IMR-90 (cell line): ENCODE data around the gene BDNF. TPM values are rescaled to one million over a fixed set of nuclear protein-coding genes. Genes with fewer than 3 reads are reported as not detected.

Source experiments
- ATAC-seq: fragments of 200-7000 bp; cut with Tn5 transposase; 2 replicates; pipeline ENCODE4 v1.9.1; 2020; ENCODE audit warnings: low read depth, mild to moderate bottlenecking, moderate library complexity
- BruUV-seq: library from RNA; stranded (reverse); fragments of 400-500 nt; replicated peaks from 2 replicates; lab custom pipeline; 2021; lab: Mats Ljungman, UMichigan
- CTCF ChIA-PET: fragments of 300-600 bp; formaldehyde crosslinking; extraction: SDS; loops from one replicate; lab custom pipeline; 2021; ENCODE audit warnings: antibody characterized with exemption; lab: Yijun Ruan, JAX
- POLR2A ChIA-PET: fragments of 300-600 bp; sonication (Branson Sonifier 250); formaldehyde crosslinking; loops from one replicate; lab custom pipeline; 2022; ENCODE audit warnings: antibody characterized with exemption; ENCODE audit not compliant: unreplicated experiment; lab: Charles Lee
- DNase-seq: peaks from one replicate; pipeline ENCODE4 v3.0.0; 2013
- H2AFZ ChIP-seq: replicated peaks from 2 replicates; pipeline ENCODE3; 2013; ENCODE audit warnings: low read length, mild to moderate bottlenecking; ENCODE audit not compliant: poor library complexity
- H2AK5ac ChIP-seq: 2 replicates; pipeline ENCODE4 v1.6.1; 2013; ENCODE audit warnings: low read depth, low read length, inconsistent platforms
- H2AK9ac ChIP-seq: replicated peaks from 2 replicates; pipeline ENCODE3; 2013; ENCODE audit warnings: mild to moderate bottlenecking, low read depth, low read length, moderate library complexity; ENCODE audit not compliant: poor library complexity
- H2BK120ac ChIP-seq: 2 replicates; pipeline ENCODE4 v1.6.1; 2013; ENCODE audit warnings: low read depth, low read length, inconsistent platforms
- H2BK15ac ChIP-seq: 3 replicates; pipeline ENCODE4 v1.6.1; 2013; ENCODE audit warnings: low read depth, low read length, inconsistent platforms
- H2BK20ac ChIP-seq: 2 replicates; pipeline ENCODE4 v1.6.1; 2013; ENCODE audit warnings: low read depth, mild to moderate bottlenecking, inconsistent platforms, low read length, moderate library complexity
- H2BK5ac ChIP-seq: 2 replicates; pipeline ENCODE4 v1.6.1; 2013; ENCODE audit warnings: mild to moderate bottlenecking, low read depth, low read length, inconsistent platforms; ENCODE audit not compliant: poor library complexity, severe bottlenecking
- H3K14ac ChIP-seq: replicated peaks from 2 replicates; pipeline ENCODE4 v1.6.1; 2013; ENCODE audit warnings: low read depth, low read length, inconsistent platforms
- H3K18ac ChIP-seq: 2 replicates; pipeline ENCODE4 v1.6.1; 2013; ENCODE audit warnings: low read depth, low read length, control low read depth
- H3K23ac ChIP-seq: 2 replicates; pipeline ENCODE4 v1.6.1; 2013; ENCODE audit warnings: low read depth, low read length, inconsistent platforms
- H3K27ac ChIP-seq: 2 replicates; pipeline ENCODE4 v1.5.1; 2013; ENCODE audit warnings: mild to moderate bottlenecking, control low read depth, low read length; ENCODE audit not compliant: insufficient read depth
- H3K27me3 ChIP-seq: 2 replicates; pipeline ENCODE4 v1.6.1; 2013; ENCODE audit warnings: low read length; ENCODE audit not compliant: control insufficient read depth, insufficient read depth
- H3K36me3 ChIP-seq: 2 replicates; pipeline ENCODE4 v1.6.1; 2013; ENCODE audit warnings: low read length, mixed read lengths; ENCODE audit not compliant: control insufficient read depth, insufficient read depth
- H3K4ac ChIP-seq: 2 replicates; pipeline ENCODE4 v1.6.1; 2013; ENCODE audit warnings: low read depth, low read length, inconsistent platforms
- H3K4me1 ChIP-seq: 2 replicates; pipeline ENCODE4 v1.6.1; 2013; ENCODE audit warnings: low read length, mixed read lengths; ENCODE audit not compliant: control insufficient read depth, insufficient read depth
- H3K4me2 ChIP-seq: 2 replicates; pipeline ENCODE4 v1.6.1; 2013; ENCODE audit warnings: low read depth, mild to moderate bottlenecking, control low read depth, low read length, moderate library complexity
- H3K4me3 ChIP-seq: 2 replicates; pipeline ENCODE4 v1.5.1; 2013; ENCODE audit warnings: low read depth, mild to moderate bottlenecking, control low read depth, low read length, moderate library complexity; ENCODE audit not compliant: insufficient read depth
- H3K56ac ChIP-seq: 2 replicates; pipeline ENCODE4 v1.6.1; 2013; ENCODE audit warnings: low read length, inconsistent platforms; ENCODE audit not compliant: insufficient read depth; ENCODE audit errors: extremely low read depth
- H3K79me1 ChIP-seq, 2 experiments: 2 replicates each; pipeline ENCODE4 v1.6.1; 2013; ENCODE audit warnings: low read length in 2 of 2, inconsistent platforms in 1 of 2, low read depth in 1 of 2
- H3K9ac ChIP-seq: 2 replicates; pipeline ENCODE4 v1.6.1; 2013; ENCODE audit warnings: low read depth, low read length, control low read depth
- H3K9me1 ChIP-seq: 2 replicates; pipeline ENCODE4 v1.6.1; 2013; ENCODE audit warnings: low read length, inconsistent platforms; ENCODE audit not compliant: insufficient read depth
- H3K9me3 ChIP-seq: 2 replicates; pipeline ENCODE4 v1.6.1; 2013; ENCODE audit warnings: low read length; ENCODE audit not compliant: control insufficient read depth, insufficient read depth
- H4K20me1 ChIP-seq: 2 replicates; pipeline ENCODE4 v1.6.1; 2013; ENCODE audit warnings: low read length, inconsistent platforms; ENCODE audit not compliant: insufficient read depth
- H4K5ac ChIP-seq: 2 replicates; pipeline ENCODE4 v1.6.1; 2013; ENCODE audit warnings: mild to moderate bottlenecking, low read depth, low read length, control low read depth
- H4K8ac ChIP-seq, 2 experiments: 2 replicates each; pipeline ENCODE4 v1.6.1; 2013; ENCODE audit warnings: low read depth in 2 of 2, low read length in 2 of 2, control low read depth in 1 of 2, inconsistent platforms in 1 of 2
- H4K91ac ChIP-seq: 2 replicates; pipeline ENCODE4 v1.6.1; 2013; ENCODE audit warnings: low read depth, low read length, inconsistent platforms; ENCODE audit not compliant: insufficient read depth
- BHLHE40 ChIP-seq: fragments of 150-350 bp; IDR thresholded peaks from 2 replicates; pipeline ENCODE4 v1.6.1; 2016; ENCODE audit warnings: mild to moderate bottlenecking, low read depth, low read length
- CHD1 ChIP-seq: IDR thresholded peaks from 2 replicates; pipeline ENCODE4 v1.6.1; 2012; ENCODE audit warnings: low read depth, low read length, improper control_type of control experiment
- POLR2A ChIP-seq: IDR thresholded peaks from 2 replicates; pipeline ENCODE4 v1.6.1; 2012; ENCODE audit warnings: mild to moderate bottlenecking, low read depth, low read length
- RFX5 ChIP-seq: IDR thresholded peaks from 2 replicates; pipeline ENCODE4 v1.8.0; 2012; ENCODE audit warnings: low read depth, mild to moderate bottlenecking, low read length, moderate library complexity
- WGBS, 2 experiments: methylation state at CpG; one replicate each; pipeline versions ENCODE4 v1.1.5 to v1.1.7; 2013; ENCODE audit warnings: missing lambda C conversion rate in 2 of 2; ENCODE audit not compliant: insufficient read length in 1 of 2; ENCODE audit errors: extremely low coverage in 2 of 2; 5-methylcytosine and 5-hydroxymethylcytosine counted together
- dilution Hi-C: fragments of 300-500 bp; cut with HindIII; formaldehyde crosslinking; loops from one replicate; pipeline ENCODE4 v1.14.3; 2018; ENCODE audit warnings: low sequenced_read_pairs; ENCODE audit not compliant: unreplicated experiment
- in situ Hi-C: fragments of 300-500 bp; cut with MboI; formaldehyde crosslinking; loops from 3 replicates; pipeline ENCODE4 v1.14.3; 2019; ENCODE audit warnings: low sequenced_read_pairs, inconsistent platforms, mixed read lengths
- intact Hi-C: fragments of 100-400 bp; cut with micrococcal nuclease; formaldehyde crosslinking; loops from 2 replicates; pipeline ENCODE4 v1.10.0; 2022
- polyA plus RNA-seq, 3 experiments: library from polyadenylated mRNA; depleted of rRNA; stranded (reverse); fragments of >200 nt; gene quantifications; 2 replicates each; pipeline ENCODE4 v1.2.3, GENCODE V29; 2012; ENCODE audit warnings: low replicate concordance in 1 of 3
- total RNA-seq: library from RNA; depleted of rRNA; stranded (reverse); fragments of >200 nt; gene quantifications from 2 replicates; pipeline ENCODE4 v1.2.3, GENCODE V29; 2012
- TF ChIP-seq, protein P1 (sequence below): fragments of 150-350 bp; IDR thresholded peaks from 2 replicates; pipeline ENCODE4 v1.6.1; 2017; ENCODE audit warnings: mild to moderate bottlenecking, antibody characterized with exemption, low read length, low read depth
- TF ChIP-seq, protein P2 (sequence below): conservative IDR thresholded peaks from 2 replicates; pipeline ENCODE4 v1.5.1; 2012; ENCODE audit warnings: mild to moderate bottlenecking, low read depth, low read length, improper control_type of control experiment

BDNF gene
- total and polyA plus RNA-seq, 2 of the 4 experiments (the other 2 are of a cell fraction), result 94.8 to 152 TPM

DNA sequence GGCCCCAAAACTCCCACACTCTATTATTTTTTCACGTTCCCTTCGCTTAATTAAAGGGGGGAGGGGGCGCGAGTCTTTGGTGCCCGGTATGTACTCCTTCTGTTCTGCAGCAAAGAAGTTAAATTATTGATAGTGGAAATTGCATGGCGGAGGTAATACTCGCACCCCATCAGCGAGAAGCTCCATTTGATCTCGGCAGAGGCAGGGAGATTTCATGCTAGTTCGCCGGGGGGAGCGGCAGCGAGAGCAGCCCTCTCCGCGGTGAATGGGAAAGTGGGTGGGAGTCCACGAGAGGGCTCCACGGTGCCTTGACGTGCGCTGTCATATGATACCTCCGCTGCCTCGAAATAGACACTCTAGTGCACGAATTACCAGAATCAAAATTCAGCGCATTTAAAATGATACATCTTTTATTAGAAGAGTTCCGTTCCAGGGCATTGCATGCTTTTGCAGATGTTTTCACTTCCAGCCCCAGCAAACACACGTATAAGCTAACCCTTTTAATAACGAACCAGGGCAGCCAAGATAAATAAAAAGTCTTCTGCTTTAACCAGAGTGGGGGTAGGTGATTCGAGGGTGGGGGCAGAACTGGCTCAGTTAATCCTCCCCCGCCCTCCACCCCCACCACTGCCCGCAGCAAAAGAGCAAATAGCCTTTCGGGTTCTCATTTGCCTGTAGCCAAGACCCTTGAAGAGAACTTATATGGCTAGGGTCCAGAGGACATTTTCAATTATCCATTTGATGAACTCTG, 1.3 kb upstream of the BDNF start (continued):
- TF ChIP-seq, protein P1, sequence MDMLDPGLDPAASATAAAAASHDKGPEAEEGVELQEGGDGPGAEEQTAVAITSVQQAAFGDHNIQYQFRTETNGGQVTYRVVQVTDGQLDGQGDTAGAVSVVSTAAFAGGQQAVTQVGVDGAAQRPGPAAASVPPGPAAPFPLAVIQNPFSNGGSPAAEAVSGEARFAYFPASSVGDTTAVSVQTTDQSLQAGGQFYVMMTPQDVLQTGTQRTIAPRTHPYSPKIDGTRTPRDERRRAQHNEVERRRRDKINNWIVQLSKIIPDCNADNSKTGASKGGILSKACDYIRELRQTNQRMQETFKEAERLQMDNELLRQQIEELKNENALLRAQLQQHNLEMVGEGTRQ, result no peak; the same call in 1 of the 2 replicates
- peak; percentile 84 for TF ChIP-seq POLR2A

DNA sequence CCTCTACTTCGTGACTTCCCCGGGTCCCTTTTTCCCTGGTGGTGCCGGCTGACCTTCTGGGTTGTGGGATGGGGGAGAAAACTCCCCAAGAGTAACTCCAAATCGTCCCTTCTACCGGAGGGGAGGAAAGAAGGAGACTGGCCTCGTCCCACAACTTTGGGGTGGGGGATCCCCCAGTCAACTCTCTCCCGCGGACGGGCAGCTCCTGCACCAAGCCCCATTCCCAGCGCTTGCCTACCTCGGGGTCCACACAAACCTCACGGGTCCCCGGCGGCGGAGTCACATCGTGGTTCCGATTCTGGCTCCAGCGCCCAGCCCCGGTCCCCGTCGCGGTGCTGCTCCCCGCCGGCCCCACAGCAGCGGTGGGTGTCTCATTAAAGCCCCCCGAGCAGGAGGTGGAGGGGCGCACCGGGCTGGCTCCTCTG, 317 bp downstream of the BDNF start:
- H4K91ac ChIP-seq, result peak overlapping the region; percentile 93
- H3K9me3 ChIP-seq, result no peaks in the 10 kb centered on the region
- ChIA-PET POLR2A (interaction anchor here (0.5 to 2.4 kb wide), 8 partner anchors 10 to 1149 kb away, joined by 3 to 16 read pairs (median 6); partner anchors contain the start of genes KIF18A and METTL15), CTCF (interaction anchor here (0.5 to 1.7 kb wide), 5 partner anchors 392 to 1630 kb away, joined by 3 to 5 read pairs (median 3); no protein-coding TSS in a partner anchor)
- dilution Hi-C loops, result no loop called here
- peaks cover 50% of the 10 kb centered on the region for H4K20me1 ChIP-seq
- peaks cover 6% of the 10 kb centered on the region; the same call in 1 of the 2 replicates for H3K4me1 ChIP-seq
- peak overlapping the region; percentile 27 for H3K4me2 ChIP-seq
- peak overlapping the region; percentile 98 for H3K14ac ChIP-seq
- peak overlapping the region; percentile 95 for H3K4ac ChIP-seq
- peak overlapping the region; percentile 87 for H2AK9ac ChIP-seq
- peak overlapping the region; percentile 92 for H3K27ac ChIP-seq
- no peaks in the 10 kb centered on the region for H3K9me1 ChIP-seq
- intact Hi-C loops, result loop anchor here (1.0 to 5.0 kb wide), 13 partner anchors 23 to 1634 kb away; no protein-coding TSS in a partner anchor
- peak overlapping the region; percentile 91 for H3K18ac ChIP-seq
- H4K5ac ChIP-seq, result peak overlapping the region; percentile 58
- H3K56ac ChIP-seq, result peak overlapping the region; percentile 98
- no CpG with 5 or more reads among the region's 28 CpGs for WGBS, 2 experiments
- H2BK20ac ChIP-seq, result no peak overlapping the region
- no TSS peak for BruUV-seq
- DNase-seq, result no peak
- peak overlapping the region; percentile 65 for H2BK120ac ChIP-seq
- peaks cover 4 to 27% of the 10 kb centered on the region in 2 experiments; a peak in 3 of 4 replicates for H3K79me1 ChIP-seq
- 0 out of 2 replicates have a peak overlapping the region, but pooled peaks have one; percentile 82 for H2AK5ac ChIP-seq
- TF ChIP-seq POLR2A (no peak), CHD1 (peak; percentile 80; the same call in 1 of the 2 replicates), BHLHE40 (no peak), RFX5 (no peak)
- TF ChIP-seq, protein P2, sequence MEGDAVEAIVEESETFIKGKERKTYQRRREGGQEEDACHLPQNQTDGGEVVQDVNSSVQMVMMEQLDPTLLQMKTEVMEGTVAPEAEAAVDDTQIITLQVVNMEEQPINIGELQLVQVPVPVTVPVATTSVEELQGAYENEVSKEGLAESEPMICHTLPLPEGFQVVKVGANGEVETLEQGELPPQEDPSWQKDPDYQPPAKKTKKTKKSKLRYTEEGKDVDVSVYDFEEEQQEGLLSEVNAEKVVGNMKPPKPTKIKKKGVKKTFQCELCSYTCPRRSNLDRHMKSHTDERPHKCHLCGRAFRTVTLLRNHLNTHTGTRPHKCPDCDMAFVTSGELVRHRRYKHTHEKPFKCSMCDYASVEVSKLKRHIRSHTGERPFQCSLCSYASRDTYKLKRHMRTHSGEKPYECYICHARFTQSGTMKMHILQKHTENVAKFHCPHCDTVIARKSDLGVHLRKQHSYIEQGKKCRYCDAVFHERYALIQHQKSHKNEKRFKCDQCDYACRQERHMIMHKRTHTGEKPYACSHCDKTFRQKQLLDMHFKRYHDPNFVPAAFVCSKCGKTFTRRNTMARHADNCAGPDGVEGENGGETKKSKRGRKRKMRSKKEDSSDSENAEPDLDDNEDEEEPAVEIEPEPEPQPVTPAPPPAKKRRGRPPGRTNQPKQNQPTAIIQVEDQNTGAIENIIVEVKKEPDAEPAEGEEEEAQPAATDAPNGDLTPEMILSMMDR, result no peak
- H3K4me3 ChIP-seq, result peak overlapping the region; percentile 85
- peak overlapping the region; percentile 92 for H2BK5ac ChIP-seq
- H3K27me3 ChIP-seq, result no peaks in the 10 kb centered on the region
- H2AFZ ChIP-seq, result peak overlapping the region; percentile 79
- no peak overlapping the region; the same call in 2 of the 3 replicates for H2BK15ac ChIP-seq
- H4K8ac ChIP-seq, result peak overlapping the region; percentile 88 to 90
- H3K9ac ChIP-seq, result peak overlapping the region; percentile 98
- in situ Hi-C loops, result loop anchor here (5.0 to 25.0 kb wide), 6 partner anchors 405 to 1632 kb away; partner anchors contain the start of genes KIF18A and METTL15
- ATAC-seq, result peak; percentile 0; the same call in 1 of the 2 replicates
- peaks cover 6% of the 10 kb centered on the region for H3K36me3 ChIP-seq
- peak overlapping the region; percentile 97 for H3K23ac ChIP-seq
